Measurements from ENCODE around the gene ST3GAL6. TPM values are rescaled to one million over a fixed set of nuclear protein-coding genes. Genes with fewer than 3 reads are reported as not detected.
A peak's percentile ranks its signal among the peaks of the same experiment; 100 is the strongest.

Gene ST3GAL6
- total and polyA plus RNA-seq, 2 of the 13 experiments (the other 11 are each of a cell fraction or from before 2014, with no cell fraction given), result 17.5 to 23.2 TPM

- TF ChIP-seq, protein P1, sequence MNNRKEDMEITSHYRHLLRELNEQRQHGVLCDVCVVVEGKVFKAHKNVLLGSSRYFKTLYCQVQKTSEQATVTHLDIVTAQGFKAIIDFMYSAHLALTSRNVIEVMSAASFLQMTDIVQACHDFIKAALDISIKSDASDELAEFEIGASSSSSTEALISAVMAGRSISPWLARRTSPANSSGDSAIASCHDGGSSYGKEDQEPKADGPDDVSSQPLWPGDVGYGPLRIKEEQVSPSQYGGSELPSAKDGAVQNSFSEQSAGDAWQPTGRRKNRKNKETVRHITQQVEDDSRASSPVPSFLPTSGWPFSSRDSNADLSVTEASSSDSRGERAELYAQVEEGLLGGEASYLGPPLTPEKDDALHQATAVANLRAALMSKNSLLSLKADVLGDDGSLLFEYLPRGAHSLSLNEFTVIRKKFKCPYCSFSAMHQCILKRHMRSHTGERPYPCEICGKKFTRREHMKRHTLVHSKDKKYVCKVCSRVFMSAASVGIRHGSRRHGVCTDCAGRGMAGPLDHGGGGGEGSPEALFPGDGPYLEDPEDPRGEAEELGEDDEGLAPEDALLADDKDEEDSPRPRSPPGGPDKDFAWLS (CRISPR knock-in tag; IDR thresholded peaks at IDR 0.05; ENCODE audit: borderline replicate concordance), result no peak
- TF ChIP-seq, protein P2, sequence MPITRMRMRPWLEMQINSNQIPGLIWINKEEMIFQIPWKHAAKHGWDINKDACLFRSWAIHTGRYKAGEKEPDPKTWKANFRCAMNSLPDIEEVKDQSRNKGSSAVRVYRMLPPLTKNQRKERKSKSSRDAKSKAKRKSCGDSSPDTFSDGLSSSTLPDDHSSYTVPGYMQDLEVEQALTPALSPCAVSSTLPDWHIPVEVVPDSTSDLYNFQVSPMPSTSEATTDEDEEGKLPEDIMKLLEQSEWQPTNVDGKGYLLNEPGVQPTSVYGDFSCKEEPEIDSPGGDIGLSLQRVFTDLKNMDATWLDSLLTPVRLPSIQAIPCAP (CRISPR knock-in tag; IDR thresholded peaks at IDR 0.05; ENCODE audit: low read depth), result no peak
- TF ChIP-seq KDM2A (CRISPR knock-in tag; IDR thresholded peaks at IDR 0.05; ENCODE audit: borderline replicate concordance, low read depth) (no peak), MED8 (CRISPR knock-in tag; IDR thresholded peaks at IDR 0.05; ENCODE audit: insufficient replicate concordance) (no peak), ZNF296 (CRISPR knock-in tag; conservative IDR thresholded peaks at IDR 0.05) (no peak), ISX (CRISPR knock-in tag; conservative IDR thresholded peaks at IDR 0.05) (no peak), JUNB (CRISPR knock-in tag; IDR thresholded peaks at IDR 0.05; ENCODE audit: borderline replicate concordance) (peak; percentile 26; the same call in 1 of the 2 replicates), SATB2 (CRISPR knock-in tag; IDR thresholded peaks at IDR 0.05) (no peak), KIAA2018 (CRISPR knock-in tag; IDR thresholded peaks at IDR 0.05; ENCODE audit: borderline replicate concordance) (no peak), ZNF235 (CRISPR knock-in tag; IDR thresholded peaks at IDR 0.05; ENCODE audit: borderline replicate concordance) (no peak), MLLT10 (CRISPR knock-in tag; IDR thresholded peaks at IDR 0.05) (no peak), NR0B2 (CRISPR knock-in tag; IDR thresholded peaks at IDR 0.05) (no peak), ONECUT2 (CRISPR knock-in tag; IDR thresholded peaks at IDR 0.05) (no peak), PTBP1 (IDR thresholded peaks at IDR 0.05; ENCODE audit: low read depth, low read length, poor library complexity, severe bottlenecking) (no peak), HNRNPK (IDR thresholded peaks at IDR 0.05; ENCODE audit: low read depth, low read length, poor library complexity, severe bottlenecking) (no peak)
- TF ChIP-seq, protein P3, sequence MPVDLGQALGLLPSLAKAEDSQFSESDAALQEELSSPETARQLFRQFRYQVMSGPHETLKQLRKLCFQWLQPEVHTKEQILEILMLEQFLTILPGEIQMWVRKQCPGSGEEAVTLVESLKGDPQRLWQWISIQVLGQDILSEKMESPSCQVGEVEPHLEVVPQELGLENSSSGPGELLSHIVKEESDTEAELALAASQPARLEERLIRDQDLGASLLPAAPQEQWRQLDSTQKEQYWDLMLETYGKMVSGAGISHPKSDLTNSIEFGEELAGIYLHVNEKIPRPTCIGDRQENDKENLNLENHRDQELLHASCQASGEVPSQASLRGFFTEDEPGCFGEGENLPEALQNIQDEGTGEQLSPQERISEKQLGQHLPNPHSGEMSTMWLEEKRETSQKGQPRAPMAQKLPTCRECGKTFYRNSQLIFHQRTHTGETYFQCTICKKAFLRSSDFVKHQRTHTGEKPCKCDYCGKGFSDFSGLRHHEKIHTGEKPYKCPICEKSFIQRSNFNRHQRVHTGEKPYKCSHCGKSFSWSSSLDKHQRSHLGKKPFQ (CRISPR knock-in tag; IDR thresholded peaks at IDR 0.05; ENCODE audit: insufficient replicate concordance), result no peak
These were observed 23.3 kb downstream of the ST3GAL6 start (continued) for GRCh38 chr3:98786364-98787006.
